Endometrial microvascular endothelial cells (primary cell): ENCODE results near the gene ZNF580. TPM values are rescaled to one million over a fixed set of nuclear protein-coding genes. Genes with fewer than 3 reads are reported as not detected.

Experiments used
- total RNA-seq: library from RNA; depleted of rRNA; stranded (reverse); fragments of >200 nt; gene quantifications from one replicate; pipeline ENCODE4 v1.2.3, GENCODE V29; 2015; ENCODE audit errors: inconsistent ontology term

ZNF580 gene
- total RNA-seq, 1 donor from 2014 or later: 11.1 TPM

Other genes with a start within 250 kb of the ZNF580 start
- 101 TPM for gene UBE2S, start 233.2 kb upstream of the ZNF580 start, total RNA-seq
- not detected for gene SHISA7, start 197.7 kb upstream of the ZNF580 start, total RNA-seq
- 58.8 TPM for gene ISOC2, start 179.4 kb upstream of the ZNF580 start, total RNA-seq
- not detected for gene C19orf85, start 176.3 kb upstream of the ZNF580 start, total RNA-seq
- gene ZNF628, start 164.4 kb upstream of the ZNF580 start, total RNA-seq: 4.6 TPM
- gene NAT14, start 155.8 kb upstream of the ZNF580 start, total RNA-seq: 8.5 TPM
- gene SSC5D, start 152.6 kb upstream of the ZNF580 start, total RNA-seq: 1.1 TPM
- not detected for gene SBK2, start 103.9 kb upstream of the ZNF580 start, total RNA-seq
- not detected for gene SBK3, start 95.5 kb upstream of the ZNF580 start, total RNA-seq
- 4.8 TPM for gene ZNF579, start 60.2 kb upstream of the ZNF580 start, total RNA-seq
- gene FIZ1, start 41.5 kb upstream of the ZNF580 start, total RNA-seq: 0.93 TPM
- 16.7 TPM for gene ZNF524, start 40.7 kb upstream of the ZNF580 start, total RNA-seq
- 3.3 TPM for gene ZNF865, start 35.4 kb upstream of the ZNF580 start, total RNA-seq
- 1.0 TPM for gene ZNF784, start 16.4 kb upstream of the ZNF580 start, total RNA-seq
- gene ZNF581, start 2.6 kb downstream of the ZNF580 start, total RNA-seq: 9.8 TPM
- gene CCDC106, start 7.2 kb downstream of the ZNF580 start, total RNA-seq: 13.0 TPM
- 215 TPM for gene U2AF2, start 14.0 kb downstream of the ZNF580 start, total RNA-seq
- 155 TPM for gene EPN1, start 34.2 kb downstream of the ZNF580 start, total RNA-seq
- not detected for gene NLRP9, start 97.4 kb downstream of the ZNF580 start, total RNA-seq
- gene RFPL4A, start 118.1 kb downstream of the ZNF580 start, total RNA-seq: not detected
- not detected for gene RFPL4AL1, start 128.1 kb downstream of the ZNF580 start, total RNA-seq
- gene NLRP11, start 191.0 kb downstream of the ZNF580 start, total RNA-seq: not detected
- gene NLRP4, start 195.5 kb downstream of the ZNF580 start, total RNA-seq: not detected